ENCODE measurements around the gene CCR6.

DNA sequence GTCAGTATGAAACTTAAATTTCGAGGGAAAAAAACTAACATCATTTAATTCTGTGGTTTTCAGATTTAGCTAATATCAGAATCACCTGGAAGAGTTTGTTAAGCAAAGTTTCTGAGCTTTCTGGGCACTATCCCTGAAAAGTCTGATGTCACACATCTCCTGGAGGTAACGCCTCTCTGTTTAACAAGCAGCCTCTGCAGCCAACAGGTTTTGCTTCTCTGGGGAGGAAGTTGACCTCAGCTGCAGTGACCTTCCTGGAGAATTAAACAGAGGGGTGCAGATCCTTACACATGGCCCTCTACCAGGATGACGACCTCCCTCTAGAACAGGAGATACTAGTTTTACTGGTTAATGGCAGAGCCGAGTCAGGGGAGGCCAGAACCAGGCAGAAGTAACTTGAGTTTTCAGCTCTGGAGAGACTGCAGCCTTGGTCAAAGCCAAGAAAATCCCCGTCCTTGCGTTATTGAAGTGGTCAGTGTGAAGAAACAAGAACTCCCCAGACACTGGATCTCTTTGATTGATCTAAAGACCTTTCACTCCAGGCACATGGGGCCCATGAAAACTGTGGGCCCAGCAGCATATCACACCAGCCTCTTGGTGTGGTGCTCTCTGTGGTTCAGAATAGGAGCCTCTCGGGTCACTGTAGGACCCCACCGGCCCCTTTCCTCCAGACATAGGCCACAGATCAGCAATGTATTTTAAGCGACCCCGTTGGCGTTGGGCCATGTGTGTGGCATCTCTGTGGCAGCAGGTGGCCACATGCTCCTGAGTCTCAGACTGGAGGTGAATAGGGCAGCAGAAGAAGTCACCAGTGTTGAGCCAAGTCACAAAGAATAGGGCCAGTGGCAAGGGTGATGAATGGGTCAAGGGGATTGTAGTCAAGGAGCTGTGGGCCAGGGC, 33.4 kb upstream of the CCR6 start:
- TF ChIP-seq POLR2A (IDR thresholded peaks at IDR 0.05; ENCODE audit: low read depth, low read length) (no peak), POLR2AphosphoS5 (IDR thresholded peaks at IDR 0.05; ENCODE audit: low read depth, low read length) (no peak)
